ENCODE results near the gene SEMA6A. TPM values are rescaled to one million over a fixed set of nuclear protein-coding genes. Genes with fewer than 3 reads are reported as not detected.

The SEMA6A gene
- total RNA-seq, 2 experiments from 2014 or later = not detected

DNA sequence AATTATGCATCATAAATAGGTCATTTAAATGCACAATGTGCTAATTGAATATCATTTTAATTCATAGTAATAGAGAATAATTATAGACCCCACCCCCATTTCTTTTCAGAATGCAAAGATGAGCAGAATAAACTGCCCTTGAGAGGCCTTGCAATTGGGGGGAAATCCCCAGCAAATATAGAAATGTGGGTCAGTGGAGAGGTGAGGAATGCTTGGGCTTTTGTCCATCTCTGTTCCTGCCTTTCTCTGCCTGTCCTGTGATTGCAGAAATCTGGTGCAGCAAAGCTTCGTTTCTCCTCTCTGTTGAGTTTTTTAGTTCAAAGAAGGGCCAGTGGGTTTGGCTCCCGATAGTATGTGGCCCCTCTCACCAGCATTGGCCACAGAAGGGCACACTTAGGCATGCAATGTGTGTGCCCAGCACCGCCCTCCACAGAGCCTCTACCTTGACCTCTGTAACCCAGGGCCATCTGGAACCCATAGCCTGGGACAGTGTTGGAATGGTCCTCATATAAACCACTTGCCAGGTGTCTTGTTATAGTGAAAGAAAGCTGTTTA, 164.2 kb downstream of the SEMA6A start:
- Mint-ChIP-seq H3K4me1 (ENCODE audit: low read depth) (no peaks in the 10 kb centered on the region), H3K4me3 (no peak overlapping the region)
- CTCF ChIA-PET = no interaction called here

DNA sequence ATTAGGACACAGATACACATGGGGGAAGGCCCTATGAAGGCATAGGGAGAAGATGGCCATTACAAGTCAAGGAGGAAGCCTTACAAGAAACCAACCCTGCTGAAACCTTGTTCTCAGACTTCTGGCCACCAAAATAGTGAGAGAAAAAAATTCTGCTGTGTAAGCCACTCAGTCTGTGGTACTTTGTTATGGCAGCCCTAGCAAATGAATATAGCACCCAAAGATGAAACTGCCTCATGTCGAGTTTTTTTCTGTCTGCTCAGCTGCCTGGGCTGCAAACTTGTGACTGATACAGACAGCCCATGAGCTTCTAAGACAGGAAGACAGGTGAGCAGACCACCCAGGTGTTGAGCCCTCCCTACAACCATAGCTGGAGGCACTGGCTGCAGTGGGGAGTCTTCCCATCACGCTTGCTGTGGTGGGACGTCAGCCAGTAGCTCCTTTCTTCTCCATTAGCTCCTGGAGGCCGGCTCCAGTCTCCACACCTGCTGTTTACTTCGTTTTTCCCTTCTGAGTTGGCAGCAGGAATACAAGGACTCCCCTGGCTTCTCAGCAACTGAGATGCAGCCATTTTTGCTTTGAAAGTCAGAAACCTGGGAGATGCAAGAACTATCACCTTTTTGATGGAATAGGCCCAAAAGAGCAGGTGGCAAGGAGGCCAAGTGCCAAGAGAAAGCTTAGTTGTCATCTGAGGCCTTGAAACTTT, 164.9 kb downstream of the SEMA6A start:
- peaks cover 73% of the 10 kb centered on the region for H3K36me3 Mint-ChIP-seq (ENCODE audit: low read depth)
- no peak for DNase-seq
- Histone ChIP-seq H3K27ac (ENCODE audit: low read depth in 1 of 2, low read length in 2 of 2) (no peak overlapping the region), H3K4me1 (ENCODE audit: insufficient read depth, low read length) (no peaks in the 10 kb centered on the region), H3K27me3 (ENCODE audit: control insufficient read depth in 1 of 2, insufficient read depth in 2 of 2, low read length in 2 of 2) (no peaks in the 10 kb centered on the region), H3K9me3 (ENCODE audit: control insufficient read depth in 1 of 2, insufficient read depth in 1 of 2, low read length in 2 of 2) (no peaks in the 10 kb centered on the region), H3K4me3 (ENCODE audit: low read length) (no peak overlapping the region), H3K36me3 (ENCODE audit: insufficient read depth, low read length) (no peaks in the 10 kb centered on the region)
- H3K4me3 Mint-ChIP-seq = no peak overlapping the region
- TF ChIP-seq, protein P1, sequence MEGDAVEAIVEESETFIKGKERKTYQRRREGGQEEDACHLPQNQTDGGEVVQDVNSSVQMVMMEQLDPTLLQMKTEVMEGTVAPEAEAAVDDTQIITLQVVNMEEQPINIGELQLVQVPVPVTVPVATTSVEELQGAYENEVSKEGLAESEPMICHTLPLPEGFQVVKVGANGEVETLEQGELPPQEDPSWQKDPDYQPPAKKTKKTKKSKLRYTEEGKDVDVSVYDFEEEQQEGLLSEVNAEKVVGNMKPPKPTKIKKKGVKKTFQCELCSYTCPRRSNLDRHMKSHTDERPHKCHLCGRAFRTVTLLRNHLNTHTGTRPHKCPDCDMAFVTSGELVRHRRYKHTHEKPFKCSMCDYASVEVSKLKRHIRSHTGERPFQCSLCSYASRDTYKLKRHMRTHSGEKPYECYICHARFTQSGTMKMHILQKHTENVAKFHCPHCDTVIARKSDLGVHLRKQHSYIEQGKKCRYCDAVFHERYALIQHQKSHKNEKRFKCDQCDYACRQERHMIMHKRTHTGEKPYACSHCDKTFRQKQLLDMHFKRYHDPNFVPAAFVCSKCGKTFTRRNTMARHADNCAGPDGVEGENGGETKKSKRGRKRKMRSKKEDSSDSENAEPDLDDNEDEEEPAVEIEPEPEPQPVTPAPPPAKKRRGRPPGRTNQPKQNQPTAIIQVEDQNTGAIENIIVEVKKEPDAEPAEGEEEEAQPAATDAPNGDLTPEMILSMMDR (IDR thresholded peaks at IDR 0.05) = no peak
- ATAC-seq (ENCODE audit: poor library complexity) = no peak
- H3K27me3 Mint-ChIP-seq = no peaks in the 10 kb centered on the region
- ChIA-PET CTCF (no interaction called here), POLR2A (no interaction called here)
- intact Hi-C loops (cut with DNase I, micrococcal nuclease) = no loop called here
- no peaks in the 10 kb centered on the region for H3K9me3 Mint-ChIP-seq
- no peaks in the 10 kb centered on the region for H3K4me1 Mint-ChIP-seq (ENCODE audit: low read depth)
- no peak overlapping the region for H3K27ac Mint-ChIP-seq

More for the DNA sequence above, 164.2 kb downstream of the SEMA6A start:
- no peaks in the 10 kb centered on the region for H3K4me1 ChIP-seq (ENCODE audit: insufficient read depth, low read length)
- ATAC-seq (ENCODE audit: poor library complexity) (no peak), DNase-seq (no peak)
- H3K27me3 ChIP-seq (ENCODE audit: control insufficient read depth in 1 of 2, insufficient read depth in 2 of 2, low read length in 2 of 2) = no peaks in the 10 kb centered on the region
- H3K9me3 ChIP-seq (ENCODE audit: control insufficient read depth in 1 of 2, insufficient read depth in 1 of 2, low read length in 2 of 2) = no peaks in the 10 kb centered on the region
- H3K9me3 Mint-ChIP-seq = no peaks in the 10 kb centered on the region
- no peak overlapping the region for H3K27ac Mint-ChIP-seq
- POLR2A ChIA-PET = no interaction called here
- no peak overlapping the region for H3K27ac ChIP-seq (ENCODE audit: low read depth in 1 of 2, low read length in 2 of 2)
- H3K36me3 ChIP-seq (ENCODE audit: insufficient read depth, low read length) = no peaks in the 10 kb centered on the region
- TF ChIP-seq, protein P1 (IDR thresholded peaks at IDR 0.05) = no peak
- peaks cover 79% of the 10 kb centered on the region for H3K36me3 Mint-ChIP-seq (ENCODE audit: low read depth)
- no peaks in the 10 kb centered on the region for H3K27me3 Mint-ChIP-seq
- H3K4me3 ChIP-seq (ENCODE audit: low read length) = no peak overlapping the region
- intact Hi-C loops (cut with DNase I, micrococcal nuclease) = no loop called here

DNA sequence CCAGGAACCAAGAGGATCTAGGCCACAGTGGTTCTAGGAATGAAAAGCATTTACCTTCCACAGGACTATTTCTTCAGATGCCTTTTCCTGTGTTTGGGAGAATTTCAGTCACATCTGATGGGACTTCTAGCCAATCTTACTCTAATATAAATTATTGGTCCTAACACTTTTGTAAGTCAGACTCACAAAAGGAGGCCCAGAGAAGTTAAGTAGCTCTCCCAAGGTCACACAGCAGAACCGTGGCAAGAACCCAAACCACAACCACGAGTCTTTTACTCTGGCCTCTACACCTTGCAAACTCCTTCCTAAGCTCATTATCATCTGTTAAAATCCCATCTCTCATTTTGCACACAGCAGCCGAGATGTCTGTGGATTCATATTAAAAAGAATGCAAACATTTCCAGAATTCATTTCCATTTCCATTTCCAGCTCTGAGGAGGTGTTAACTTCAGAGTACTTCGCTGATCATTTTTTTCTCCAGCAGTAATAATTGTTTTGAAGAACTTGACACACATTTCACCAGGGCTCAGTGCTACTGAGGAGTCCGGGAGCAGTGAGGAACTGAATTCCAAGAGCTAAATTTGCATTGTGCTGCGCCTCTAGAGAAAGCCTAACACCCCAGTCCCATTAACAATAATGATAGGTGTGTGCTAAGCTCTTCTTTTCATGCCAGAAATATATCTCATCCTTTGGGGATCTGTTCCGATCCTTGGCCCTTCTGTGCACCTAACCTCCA, 168.1 kb downstream of the SEMA6A start:
- H3K27me3 ChIP-seq (ENCODE audit: control insufficient read depth in 1 of 2, insufficient read depth in 2 of 2, low read length in 2 of 2) = no peaks in the 10 kb centered on the region
- H3K4me1 ChIP-seq (ENCODE audit: insufficient read depth, low read length) = no peaks in the 10 kb centered on the region
- no peak overlapping the region for H3K4me3 ChIP-seq (ENCODE audit: low read length)
- ChIA-PET POLR2A (no interaction called here), CTCF (no interaction called here)
- no peak overlapping the region for H3K27ac ChIP-seq (ENCODE audit: low read depth in 1 of 2, low read length in 2 of 2)
- no peaks in the 10 kb centered on the region for H3K27me3 Mint-ChIP-seq
- H3K36me3 Mint-ChIP-seq (ENCODE audit: low read depth) = peaks cover 65% of the 10 kb centered on the region
- no peak overlapping the region for H3K27ac Mint-ChIP-seq
- intact Hi-C loops (cut with DNase I, micrococcal nuclease) = no loop called here
- DNase-seq (no peak), ATAC-seq (ENCODE audit: poor library complexity) (no peak)
- H3K9me3 ChIP-seq (ENCODE audit: control insufficient read depth in 1 of 2, insufficient read depth in 1 of 2, low read length in 2 of 2) = no peaks in the 10 kb centered on the region
- H3K36me3 ChIP-seq (ENCODE audit: insufficient read depth, low read length) = no peaks in the 10 kb centered on the region
- TF ChIP-seq, protein P1 (IDR thresholded peaks at IDR 0.05) = no peak
- H3K4me3 Mint-ChIP-seq = no peak overlapping the region
- no peaks in the 10 kb centered on the region for H3K4me1 Mint-ChIP-seq (ENCODE audit: low read depth)
- H3K9me3 Mint-ChIP-seq = no peaks in the 10 kb centered on the region
